Measurements from ENCODE around the gene PECR.

Gene PECR

GRCh38 chr2:216118474-216118873 is 36.9 kb upstream of the PECR start:
- Histone ChIP-seq H3K27ac (ENCODE audit: low read length) (no peak overlapping the region), H3K4me2 (ENCODE audit: low read depth, low read length) (no peak overlapping the region), H3F3A (ENCODE audit: insufficient read depth, low read length) (peaks cover 11% of the 10 kb centered on the region), H3K79me2 (ENCODE audit: low read length) (peaks cover 93% of the 10 kb centered on the region), H3K4me1 (ENCODE audit: low read length) (peaks cover 13% of the 10 kb centered on the region), H3K9me3 (replicated peaks; ENCODE audit: insufficient read depth, low read length) (no peaks in the 10 kb centered on the region), H3K9me2 (replicated peaks; ENCODE audit: insufficient read depth, low read length) (no peaks in the 10 kb centered on the region), H3K4me3 (ENCODE audit: low read length) (no peak overlapping the region), H2AFZ (ENCODE audit: low read length) (no peak overlapping the region), H3K36me3 (replicated peaks; ENCODE audit: insufficient read depth, low read length) (peaks cover 36% of the 10 kb centered on the region), H3K27me3 (replicated peaks; ENCODE audit: insufficient read depth, low read length) (no peaks in the 10 kb centered on the region), H4K20me1 (ENCODE audit: insufficient read depth, low read length) (0 out of 2 replicates have a peak, but pooled peaks cover 7% of the 10 kb centered on the region), H3K9ac (ENCODE audit: low read length) (no peak overlapping the region)
- TF ChIP-seq EZH2 (optimal IDR thresholded peaks at IDR 0.05; ENCODE audit: low read depth, low read length) (no peak), CTCF (IDR thresholded peaks at IDR 0.05; ENCODE audit: low read length) (no peak), EZH2phosphoT487 (IDR thresholded peaks at IDR 0.05; ENCODE audit: low read length) (no peak)
- no peak for DNase-seq

GRCh38 chr2:216117561-216118340 is 36.1 kb upstream of the PECR start:
- H3K36me3 ChIP-seq (replicated peaks; ENCODE audit: insufficient read depth, low read length), result peaks cover 35% of the 10 kb centered on the region
- H3K9me2 ChIP-seq (replicated peaks; ENCODE audit: insufficient read depth, low read length), result no peaks in the 10 kb centered on the region
- H3K4me1 ChIP-seq (ENCODE audit: low read length), result peaks cover 20% of the 10 kb centered on the region
- no peaks in the 10 kb centered on the region for H3K9me3 ChIP-seq (replicated peaks; ENCODE audit: insufficient read depth, low read length)
- H4K20me1 ChIP-seq (ENCODE audit: insufficient read depth, low read length), result 0 out of 2 replicates have a peak, but pooled peaks cover 7% of the 10 kb centered on the region
- H3F3A ChIP-seq (ENCODE audit: insufficient read depth, low read length), result peaks cover 18% of the 10 kb centered on the region
- no peak overlapping the region for H2AFZ ChIP-seq (ENCODE audit: low read length)
- H3K9ac ChIP-seq (ENCODE audit: low read length), result no peak overlapping the region
- H3K4me3 ChIP-seq (ENCODE audit: low read length), result no peak overlapping the region
- no peak for DNase-seq
- H3K79me2 ChIP-seq (ENCODE audit: low read length), result peaks cover 87% of the 10 kb centered on the region
- H3K27me3 ChIP-seq (replicated peaks; ENCODE audit: insufficient read depth, low read length), result no peaks in the 10 kb centered on the region
- H3K4me2 ChIP-seq (ENCODE audit: low read depth, low read length), result no peak overlapping the region
- no peak overlapping the region for H3K27ac ChIP-seq (ENCODE audit: low read length)
- no peak for TF ChIP-seq EZH2phosphoT487 (IDR thresholded peaks at IDR 0.05; ENCODE audit: low read length)
- no peak for TF ChIP-seq EZH2 (optimal IDR thresholded peaks at IDR 0.05; ENCODE audit: low read depth, low read length)
- TF ChIP-seq CTCF (IDR thresholded peaks at IDR 0.05; ENCODE audit: low read length), result no peak

GRCh38 chr2:216116418-216116817 is 34.8 kb upstream of the PECR start:
- peaks cover 33% of the 10 kb centered on the region for H3K4me1 ChIP-seq (ENCODE audit: low read length)
- no peak overlapping the region for H2AFZ ChIP-seq (ENCODE audit: low read length)
- peaks cover 88% of the 10 kb centered on the region for H3K79me2 ChIP-seq (ENCODE audit: low read length)
- no peak overlapping the region for H3K9ac ChIP-seq (ENCODE audit: low read length)
- peaks cover 34% of the 10 kb centered on the region for H3K36me3 ChIP-seq (replicated peaks; ENCODE audit: insufficient read depth, low read length)
- H3K4me3 ChIP-seq (ENCODE audit: low read length), result no peak overlapping the region
- 0 out of 2 replicates have a peak, but pooled peaks cover 7% of the 10 kb centered on the region for H4K20me1 ChIP-seq (ENCODE audit: insufficient read depth, low read length)
- TF ChIP-seq CTCF (IDR thresholded peaks at IDR 0.05; ENCODE audit: low read length) (no peak), EZH2 (optimal IDR thresholded peaks at IDR 0.05; ENCODE audit: low read depth, low read length) (no peak), EZH2phosphoT487 (IDR thresholded peaks at IDR 0.05; ENCODE audit: low read length) (no peak)
- no peak overlapping the region for H3K4me2 ChIP-seq (ENCODE audit: low read depth, low read length)
- H3K27me3 ChIP-seq (replicated peaks; ENCODE audit: insufficient read depth, low read length), result no peaks in the 10 kb centered on the region
- peaks cover 31% of the 10 kb centered on the region for H3F3A ChIP-seq (ENCODE audit: insufficient read depth, low read length)
- no peak overlapping the region for H3K27ac ChIP-seq (ENCODE audit: low read length)
- no peaks in the 10 kb centered on the region for H3K9me3 ChIP-seq (replicated peaks; ENCODE audit: insufficient read depth, low read length)
- no peak for DNase-seq
- no peaks in the 10 kb centered on the region for H3K9me2 ChIP-seq (replicated peaks; ENCODE audit: insufficient read depth, low read length)

Data from MM.1S (cell line).